Measurements from ENCODE around the gene ARRB2.

DNA sequence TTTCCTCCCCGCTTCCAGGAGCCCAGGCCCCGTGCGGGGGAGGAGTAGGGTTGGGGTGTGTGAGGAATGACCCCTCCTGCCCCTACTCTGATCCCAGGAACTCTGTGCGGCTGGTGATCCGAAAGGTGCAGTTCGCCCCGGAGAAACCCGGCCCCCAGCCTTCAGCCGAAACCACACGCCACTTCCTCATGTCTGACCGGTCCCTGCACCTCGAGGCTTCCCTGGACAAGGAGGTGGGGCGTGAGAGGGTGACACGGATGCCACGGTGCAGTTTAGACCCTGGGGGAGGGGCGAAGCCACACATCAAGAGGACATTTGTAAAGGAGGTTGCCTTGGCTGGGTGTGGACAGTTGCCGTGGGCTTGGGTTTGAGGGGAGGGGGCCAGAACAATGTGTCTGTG is 7.4 kb downstream of the ARRB2 start:
- TF ChIP-seq POLR2AphosphoS5 (IDR thresholded peaks at IDR 0.05; ENCODE audit: low read depth, low read length) (no peak), ZNF274 (IDR thresholded peaks at IDR 0.05; ENCODE audit: borderline replicate concordance, extremely low read depth, low read length) (no peak), SP4 (IDR thresholded peaks at IDR 0.05; ENCODE audit: low read length) (no peak), RXRA (IDR thresholded peaks at IDR 0.05; ENCODE audit: insufficient read depth, low read depth, low read length) (no peak), SRF (IDR thresholded peaks at IDR 0.05; ENCODE audit: low read depth, low read length) (no peak), GTF2F1 (IDR thresholded peaks at IDR 0.05; ENCODE audit: borderline replicate concordance, low read depth, low read length) (no peak), EP300 (IDR thresholded peaks at IDR 0.05; ENCODE audit: borderline replicate concordance in 1 of 2, low read depth in 2 of 2, low read length in 2 of 2) (no peak), YY1 (IDR thresholded peaks at IDR 0.05; ENCODE audit: low read depth, low read length) (no peak), EZH2 (IDR thresholded peaks at IDR 0.05; ENCODE audit: low read depth, low read length, severe bottlenecking) (no peak)

All from H1 (cell line).